HPDE6-E6E7 (cell line): ENCODE results near the gene TMBIM1.

Experiments used
- DNase-seq: peaks from one replicate; pipeline ENCODE4 v3.0.0; 2011; ENCODE audit warnings: missing footprints; ENCODE audit errors: extremely low spot score

TMBIM1 gene, protein sequence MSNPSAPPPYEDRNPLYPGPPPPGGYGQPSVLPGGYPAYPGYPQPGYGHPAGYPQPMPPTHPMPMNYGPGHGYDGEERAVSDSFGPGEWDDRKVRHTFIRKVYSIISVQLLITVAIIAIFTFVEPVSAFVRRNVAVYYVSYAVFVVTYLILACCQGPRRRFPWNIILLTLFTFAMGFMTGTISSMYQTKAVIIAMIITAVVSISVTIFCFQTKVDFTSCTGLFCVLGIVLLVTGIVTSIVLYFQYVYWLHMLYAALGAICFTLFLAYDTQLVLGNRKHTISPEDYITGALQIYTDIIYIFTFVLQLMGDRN

DNA sequence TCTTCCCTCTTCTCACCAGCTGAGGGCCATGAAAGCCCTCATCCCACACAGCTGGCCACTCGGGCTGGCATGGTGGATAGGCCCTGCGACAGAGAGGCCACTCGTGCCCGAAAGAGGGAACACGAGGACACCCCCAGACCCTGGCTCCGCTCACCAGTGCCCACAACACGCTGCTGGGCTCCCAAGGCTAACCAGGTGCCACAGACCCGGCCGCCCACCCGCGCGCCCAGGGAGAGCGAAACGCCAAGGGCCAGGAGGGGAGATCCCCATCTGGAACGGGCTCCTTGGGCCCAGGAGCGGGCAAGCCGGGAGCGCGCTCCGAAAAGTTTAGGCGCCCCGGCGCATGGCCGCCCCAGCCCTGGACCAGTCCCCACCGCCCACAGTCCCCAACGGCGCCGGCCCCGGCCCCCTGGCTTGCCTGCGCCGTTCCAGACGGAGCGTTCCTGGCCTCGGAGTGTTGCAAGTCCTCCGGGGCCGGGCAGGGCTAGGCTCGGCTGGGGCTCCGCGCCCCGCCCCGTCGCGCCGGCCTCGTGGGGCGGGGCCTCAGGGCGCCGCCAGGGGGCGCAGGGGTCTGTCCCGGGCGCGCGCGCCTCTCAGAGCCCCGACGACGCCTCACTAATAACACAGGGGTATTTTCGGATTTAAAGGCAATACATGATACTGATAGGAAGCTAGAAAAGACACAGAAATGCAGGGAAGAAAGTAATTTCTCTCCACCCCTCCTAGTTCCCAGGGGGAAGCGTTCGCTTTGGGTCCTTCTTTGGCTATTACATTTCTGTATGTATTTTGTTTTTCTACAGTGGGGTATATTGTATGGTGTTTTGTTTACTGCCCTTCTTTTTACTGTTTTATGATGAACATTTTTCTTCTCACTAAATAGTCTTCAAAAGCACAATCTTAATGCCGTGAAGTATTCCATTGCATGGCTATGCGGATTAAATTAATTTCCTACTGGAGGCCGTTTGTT, at the start of gene TMBIM1:
TMBIM1 (minus strand) TSS at position 456 of the 967 bp plus-strand sequence. CDS start 10,362 bp downstream, outside the sequence.
- DNase-seq = no peak

GRCh38 chr2:218341381-218341780, 49.1 kb upstream of the TMBIM1 start:
- no peak for DNase-seq

DNA sequence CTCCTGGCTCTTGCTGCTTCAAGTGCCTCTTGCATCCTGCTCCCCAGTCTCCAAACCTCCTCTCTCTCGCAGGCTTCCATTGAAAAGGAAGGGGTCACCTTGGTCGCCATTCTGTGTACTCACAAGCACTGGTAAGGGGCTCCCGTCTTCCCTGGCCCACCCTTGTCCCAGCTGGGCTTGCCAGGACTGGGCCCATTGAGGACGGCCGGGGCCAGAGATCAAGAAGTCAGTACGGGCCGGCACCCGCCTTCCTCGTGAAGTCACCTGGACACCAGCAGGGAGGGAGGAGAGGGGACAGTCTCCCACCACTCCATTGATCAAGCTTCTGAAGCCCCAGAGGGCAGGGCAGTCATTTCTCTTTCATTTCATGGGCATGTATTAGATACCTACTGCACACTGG, 48.4 kb upstream of the TMBIM1 start:
- no peak for DNase-seq

DNA sequence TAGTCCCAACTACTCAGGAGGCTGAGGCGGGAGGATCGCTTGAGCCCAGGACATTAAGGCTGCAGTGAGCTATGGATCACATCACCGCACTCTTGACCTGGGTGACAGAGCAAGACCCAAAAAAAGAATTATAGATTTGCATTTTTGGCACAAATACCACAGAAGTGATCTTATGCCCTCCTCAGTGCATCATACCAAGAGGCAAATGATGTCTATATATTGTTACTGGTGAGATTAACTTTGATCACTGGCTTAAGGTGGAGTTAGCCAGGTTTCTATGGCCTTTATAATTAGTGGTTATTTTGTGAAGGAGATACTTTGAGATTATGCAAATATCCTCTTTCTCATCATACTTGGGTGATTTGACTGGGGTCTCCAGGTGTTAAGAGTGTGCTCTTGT, 42.2 kb upstream of the TMBIM1 start:
- DNase-seq = no peak

DNA sequence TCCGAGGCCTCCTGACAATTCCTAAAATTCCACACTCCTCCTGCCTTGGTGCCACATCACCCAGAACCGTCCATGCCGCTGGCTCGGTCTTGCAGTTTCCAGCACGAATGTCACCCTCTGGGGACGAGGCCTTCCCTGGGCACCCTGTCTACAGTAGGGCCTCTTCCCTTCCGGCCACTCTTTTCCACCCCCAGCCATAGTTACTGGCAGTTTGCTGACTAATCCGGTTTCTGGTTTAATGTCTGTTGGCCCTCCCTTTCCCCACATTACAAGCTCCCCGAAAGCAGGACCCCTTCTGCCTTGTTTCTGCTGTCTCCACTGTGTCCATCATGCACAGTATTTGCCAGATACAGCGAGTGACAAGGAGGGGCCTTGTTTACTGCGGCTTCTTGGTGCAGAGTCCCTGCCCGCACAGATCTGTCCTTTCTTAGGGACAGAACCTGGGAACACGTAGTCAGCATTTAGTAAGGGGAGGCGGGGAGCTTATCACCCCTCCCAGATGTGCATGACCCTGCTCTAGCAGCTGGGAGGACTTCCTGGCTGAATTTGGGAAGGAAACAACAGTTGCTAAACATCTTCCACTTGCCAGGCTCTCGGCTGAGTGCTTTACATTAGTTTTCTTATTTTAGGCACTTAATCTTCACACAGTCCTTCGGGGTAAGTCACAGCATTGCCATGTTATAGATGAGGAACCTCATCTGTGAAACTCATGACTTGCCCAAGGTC, 40.8 kb upstream of the TMBIM1 start:
- no peak for DNase-seq

GRCh38 chr2:218332288-218332687, 40.0 kb upstream of the TMBIM1 start:
- no peak for DNase-seq

- DNase-seq = no peak
Measured at GRCh38 chr2:218331745-218332144, 39.4 kb upstream of the TMBIM1 start.

GRCh38 chr2:218329826-218330593, 37.7 kb upstream of the TMBIM1 start:
- DNase-seq = no peak

GRCh38 chr2:218329027-218329825, 36.9 kb upstream of the TMBIM1 start:
- DNase-seq = no peak

- no peak for DNase-seq
Measured at GRCh38 chr2:218328294-218328693, 36.0 kb upstream of the TMBIM1 start.

DNA sequence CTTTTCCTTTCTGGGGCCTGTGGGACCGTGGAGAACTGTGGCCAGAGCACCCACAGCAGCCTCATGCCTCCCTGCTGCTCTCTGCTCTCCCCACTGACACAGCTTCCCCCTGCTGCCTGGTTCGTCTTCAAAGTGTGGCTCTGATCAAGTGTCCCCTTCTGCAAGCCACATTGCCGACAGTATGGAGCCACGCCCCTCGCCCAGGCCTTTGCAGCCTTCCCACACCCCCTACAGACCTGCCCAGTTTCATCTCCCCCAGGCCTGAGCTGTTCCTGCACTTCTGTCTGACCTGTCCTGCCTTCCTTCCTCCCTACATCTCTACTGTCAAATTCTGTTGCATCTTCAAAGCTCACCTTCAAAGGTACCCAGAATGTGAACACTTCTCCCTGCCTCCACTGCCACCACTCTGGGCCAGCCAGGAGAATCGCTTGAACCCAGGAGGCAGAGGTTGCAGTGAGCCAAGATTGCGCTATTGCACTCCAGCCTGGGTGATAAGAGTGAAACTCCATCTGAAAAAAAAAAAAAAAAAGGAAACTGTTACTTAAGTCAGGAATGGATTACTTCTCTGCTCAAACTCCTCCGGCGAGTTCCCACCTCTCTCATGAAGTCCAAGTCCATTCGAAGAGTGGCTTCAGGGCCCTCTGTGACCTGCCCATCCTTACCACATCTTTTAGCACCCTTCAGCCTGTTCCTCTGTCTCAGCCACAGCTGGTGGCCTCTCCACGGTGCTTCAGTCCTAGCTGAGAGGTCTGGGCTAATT, 35.3 kb upstream of the TMBIM1 start:
- no peak for DNase-seq

- no peak for DNase-seq
Measured at GRCh38 chr2:218326315-218326714, 34.0 kb upstream of the TMBIM1 start.

DNA sequence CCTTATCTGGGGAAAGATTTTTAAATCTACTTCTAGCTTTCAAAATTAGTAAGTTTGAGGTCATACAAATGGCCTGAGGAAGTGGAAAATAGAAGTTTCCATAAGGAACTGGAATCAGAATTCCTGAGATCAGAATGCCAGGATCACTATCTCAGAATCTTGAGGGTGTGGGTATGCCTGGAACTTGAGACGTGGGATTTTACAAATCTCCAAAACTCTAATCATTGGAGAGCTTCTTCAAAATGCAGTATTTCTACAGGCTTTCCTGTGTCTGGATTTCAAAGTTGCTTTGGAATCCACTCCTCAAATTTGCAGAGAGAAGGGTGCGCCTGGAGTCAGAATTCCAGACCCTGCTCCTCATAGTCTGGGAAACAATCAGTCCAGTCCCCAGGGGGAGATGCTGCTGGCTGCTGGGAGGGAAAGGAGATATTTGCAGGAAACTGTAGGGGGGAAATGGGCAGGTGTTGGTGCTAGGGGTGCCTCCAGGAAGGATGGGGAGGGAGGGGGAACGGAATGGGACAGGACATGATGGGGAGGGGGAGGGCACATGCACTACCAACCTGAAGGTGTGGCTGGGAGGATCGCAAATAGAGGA, 33.4 kb upstream of the TMBIM1 start:
- no peak for DNase-seq

- DNase-seq = no peak
Measured at GRCh38 chr2:218323526-218324472, 31.5 kb upstream of the TMBIM1 start.

DNA sequence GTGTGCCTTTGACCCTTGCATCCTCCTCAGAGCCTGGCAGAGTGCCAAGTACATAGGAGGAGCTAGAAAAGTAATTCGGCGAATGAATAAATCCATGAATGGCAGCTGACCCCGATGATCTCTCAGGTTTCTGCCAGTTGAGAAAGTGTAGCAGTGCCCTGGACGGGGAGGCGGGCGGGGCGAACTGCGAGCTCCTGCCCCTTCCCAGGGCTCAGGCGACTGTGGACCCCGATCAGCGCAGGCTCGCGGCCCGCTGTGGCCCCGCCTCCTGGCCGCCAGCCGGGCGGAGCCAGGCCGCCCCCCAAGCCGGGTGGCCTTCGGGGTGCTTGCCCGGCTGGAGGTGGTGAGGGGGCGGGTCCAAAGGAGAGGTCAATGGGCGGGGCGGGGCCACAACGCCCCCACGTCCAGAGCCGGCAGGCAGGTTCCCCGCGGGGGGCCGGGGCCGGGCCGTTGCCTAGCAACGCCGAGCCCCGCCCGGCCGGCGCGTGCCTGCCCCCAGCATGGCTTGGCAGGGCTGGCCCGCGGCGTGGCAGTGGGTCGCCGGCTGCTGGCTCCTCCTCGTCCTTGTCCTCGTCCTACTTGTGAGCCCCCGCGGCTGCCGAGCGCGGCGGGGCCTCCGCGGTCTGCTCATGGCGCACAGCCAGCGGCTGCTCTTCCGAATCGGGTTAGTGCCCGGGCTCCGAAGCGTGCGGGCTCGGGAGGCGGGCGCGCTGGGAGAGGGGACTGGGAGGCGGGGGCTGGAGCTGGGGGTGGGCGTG, 30.6 kb upstream of the TMBIM1 start:
- peak; percentile 52 for DNase-seq

DNA sequence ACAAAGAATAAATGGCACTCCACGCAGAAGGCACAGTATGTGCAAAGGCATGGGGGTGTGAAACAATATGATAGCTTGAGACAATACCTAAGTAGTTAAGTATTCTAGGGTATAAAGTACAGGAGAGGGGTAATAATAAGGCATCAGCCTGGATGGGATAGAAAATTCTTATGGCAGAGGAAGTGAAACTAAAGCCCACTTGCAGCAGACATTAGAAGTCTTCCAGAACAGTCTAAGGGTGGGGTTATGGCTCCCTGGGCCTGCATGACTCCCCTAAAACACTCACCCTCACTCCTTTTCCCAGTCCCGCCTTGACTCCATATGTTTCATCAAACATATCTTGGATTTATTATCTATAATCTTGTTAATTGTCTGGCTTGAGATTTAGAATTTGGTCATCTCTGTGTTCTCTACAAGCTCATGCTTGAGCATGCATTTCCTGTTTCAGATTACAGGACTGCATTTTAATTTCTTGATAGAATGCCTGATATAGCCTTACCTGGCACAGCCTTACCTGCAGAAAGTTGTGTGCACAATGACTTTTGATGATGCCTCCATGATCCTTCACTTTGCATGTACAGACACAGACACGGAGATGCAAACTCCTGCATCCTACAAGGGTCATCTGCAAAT, 28.5 kb upstream of the TMBIM1 start:
- DNase-seq = no peak

GRCh38 chr2:218319813-218320365, 27.6 kb upstream of the TMBIM1 start:
- DNase-seq = no peak
